GM18858 (cell line): ENCODE data around the gene ANGPTL2.

ENCODE experiments used
- ATAC-seq: cut with Tn5 transposase; IDR thresholded peaks from one replicate; pipeline ENCODE4 v1.9.1; 2021; ENCODE audit not compliant: unreplicated experiment

ANGPTL2 gene

DNA sequence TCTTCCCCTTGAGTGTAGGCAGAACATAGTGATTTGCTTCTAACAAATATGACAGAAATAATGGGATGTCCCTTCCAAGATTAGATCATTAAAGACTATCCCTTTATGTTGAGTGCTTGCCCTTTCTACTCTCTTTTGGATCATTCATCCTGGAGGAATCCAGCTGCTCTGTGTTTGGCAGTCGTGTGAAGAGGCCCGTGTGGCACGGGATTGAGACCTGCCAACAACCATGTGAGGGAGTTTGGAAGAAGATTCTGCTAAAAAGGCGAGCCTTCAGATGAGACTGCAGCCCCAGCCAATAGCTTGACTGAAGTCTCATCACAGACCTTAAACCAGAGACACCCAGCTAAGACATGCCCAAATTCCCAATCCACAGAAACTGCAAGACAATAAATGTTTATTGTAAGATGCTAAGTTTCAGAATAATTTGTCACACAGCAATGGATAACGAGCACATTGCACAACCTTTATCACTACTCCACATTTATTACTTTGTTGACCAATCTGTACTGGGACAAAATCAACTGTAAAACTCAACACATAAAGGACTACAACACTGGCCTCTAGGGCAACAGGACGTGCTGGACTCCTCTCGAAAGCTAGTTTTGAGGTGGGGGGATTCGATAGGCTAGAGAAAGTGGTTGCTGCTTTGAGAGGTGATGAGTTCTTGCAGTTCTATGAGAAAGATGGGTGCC is 42.8 kb downstream of the ANGPTL2 start:
- no peak for ATAC-seq

DNA sequence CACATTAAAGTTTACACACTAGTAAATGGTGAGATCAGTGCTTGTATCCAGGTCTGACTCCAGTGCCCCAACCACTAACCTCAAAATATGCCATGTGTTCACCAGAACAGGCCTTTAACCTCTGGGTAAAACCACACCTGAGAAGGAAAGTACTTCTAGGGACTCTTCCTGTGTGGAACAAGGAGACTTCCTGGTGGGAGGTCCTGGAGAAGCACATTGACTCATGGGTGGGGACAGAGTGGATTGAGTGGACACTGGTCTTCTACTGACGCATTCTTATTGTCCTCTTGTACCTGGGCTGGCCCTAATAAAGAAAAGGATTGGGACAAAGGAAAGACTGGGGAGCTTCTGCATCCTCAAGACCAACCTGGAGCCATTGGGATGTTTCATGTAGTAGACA is 43.4 kb downstream of the ANGPTL2 start:
- no peak for ATAC-seq

DNA sequence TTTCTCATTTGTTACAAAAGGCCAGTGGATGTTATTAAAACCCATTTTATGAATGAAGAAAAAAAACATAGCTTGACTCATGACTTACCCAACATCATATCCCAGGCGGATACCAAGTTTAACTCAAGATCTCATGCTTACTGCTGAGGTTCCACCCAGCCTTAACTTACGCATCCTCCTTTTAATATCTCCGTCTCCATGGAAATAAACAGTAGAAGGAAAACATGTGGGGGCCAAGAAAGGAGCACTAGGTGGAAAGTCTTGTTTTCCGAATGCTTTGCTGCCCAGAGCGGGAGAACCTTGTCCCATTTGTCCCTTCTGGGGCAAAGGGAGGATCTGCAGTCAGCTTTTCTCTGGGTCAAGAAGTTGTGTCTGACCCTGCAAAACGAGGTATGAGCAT is 44.1 kb downstream of the ANGPTL2 start:
- no peak for ATAC-seq

DNA sequence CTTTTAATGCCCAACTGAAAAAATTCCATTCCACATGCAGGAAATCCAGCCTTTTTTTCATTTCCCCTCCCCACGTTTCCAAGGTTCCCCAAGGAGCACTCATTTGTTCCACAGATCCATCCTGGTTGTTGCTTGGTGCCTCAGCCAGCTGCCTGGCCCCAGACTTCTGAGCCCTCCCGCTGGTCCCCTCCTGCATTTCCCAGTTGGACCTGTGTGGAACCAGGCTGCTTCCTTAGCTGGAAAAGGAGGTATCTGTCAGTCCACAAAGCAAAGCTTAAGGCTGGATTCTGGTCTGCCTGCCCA is 44.8 kb downstream of the ANGPTL2 start:
- ATAC-seq = no peak

DNA sequence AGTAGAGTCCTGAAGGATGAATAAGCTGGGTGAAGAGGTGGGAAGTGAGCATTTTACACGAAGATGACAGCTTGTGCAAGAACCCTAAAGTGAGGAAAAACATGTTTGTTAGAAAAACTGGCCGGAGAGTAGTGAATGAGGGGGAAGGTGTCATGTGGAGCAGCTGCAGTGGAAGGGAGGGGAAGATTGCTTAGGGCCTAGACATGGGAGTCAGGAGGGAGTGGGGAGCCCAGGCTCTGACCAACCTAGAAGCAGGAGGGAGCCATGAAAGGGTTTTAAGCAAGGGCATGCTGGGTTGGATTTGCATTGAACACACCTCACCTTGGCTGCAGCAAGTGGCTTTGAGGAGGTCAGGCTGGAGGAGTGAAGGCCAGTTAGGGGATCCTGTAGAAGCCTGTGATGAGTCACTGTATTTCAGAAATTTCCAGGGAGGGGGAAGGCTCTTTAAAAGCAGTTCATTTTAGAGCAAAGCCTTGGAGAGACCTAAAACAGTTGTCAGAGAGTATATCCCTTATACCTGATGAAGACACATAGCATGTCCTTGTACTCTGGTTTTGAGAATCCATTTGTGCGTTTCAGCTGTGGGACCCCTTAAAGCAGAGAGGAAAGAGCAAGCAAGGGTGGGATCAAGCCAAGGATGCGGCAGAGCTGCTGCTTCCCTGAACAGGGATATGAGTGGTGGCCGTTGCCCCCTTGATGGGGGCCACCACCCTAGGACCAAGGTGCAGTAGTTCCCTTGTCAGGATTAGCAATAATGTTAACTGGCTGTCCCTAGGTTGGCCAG is 45.4 kb downstream of the ANGPTL2 start:
- ATAC-seq = no peak

DNA sequence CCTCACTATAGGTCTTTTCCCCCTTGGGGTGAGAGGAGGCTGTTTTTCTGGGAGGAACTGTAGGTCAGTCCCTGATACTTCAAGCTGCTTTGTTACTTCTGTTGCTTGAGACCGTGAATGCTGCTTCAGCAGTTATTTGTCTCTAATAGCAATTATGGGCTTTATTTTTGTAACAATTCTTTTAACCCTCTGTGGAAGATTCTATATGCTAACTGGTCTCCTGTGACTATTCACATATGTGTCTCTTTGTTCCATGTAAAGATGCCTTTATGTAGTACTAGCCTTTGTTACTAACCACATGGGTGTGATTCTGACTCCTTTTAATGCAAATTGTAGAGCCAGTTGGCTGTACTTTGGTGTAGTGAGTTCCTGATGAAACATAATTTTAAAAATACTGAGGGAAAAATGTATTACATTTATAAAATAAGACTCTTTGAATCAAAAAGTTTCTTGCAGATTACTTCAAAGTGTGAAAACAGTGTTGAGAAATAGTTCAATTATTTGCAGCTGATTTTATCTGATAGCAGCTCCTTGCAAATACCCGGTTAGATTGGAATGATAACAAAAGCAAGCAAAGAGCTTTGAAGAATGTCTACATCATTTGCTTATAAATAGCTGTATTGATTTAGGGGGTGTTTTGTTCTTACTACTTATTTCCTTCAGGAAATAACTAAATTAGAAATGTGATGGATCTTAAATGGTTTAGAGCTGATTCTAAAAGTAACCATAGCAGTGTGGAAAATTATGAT is 46.6 kb downstream of the ANGPTL2 start:
- ATAC-seq = no peak

DNA sequence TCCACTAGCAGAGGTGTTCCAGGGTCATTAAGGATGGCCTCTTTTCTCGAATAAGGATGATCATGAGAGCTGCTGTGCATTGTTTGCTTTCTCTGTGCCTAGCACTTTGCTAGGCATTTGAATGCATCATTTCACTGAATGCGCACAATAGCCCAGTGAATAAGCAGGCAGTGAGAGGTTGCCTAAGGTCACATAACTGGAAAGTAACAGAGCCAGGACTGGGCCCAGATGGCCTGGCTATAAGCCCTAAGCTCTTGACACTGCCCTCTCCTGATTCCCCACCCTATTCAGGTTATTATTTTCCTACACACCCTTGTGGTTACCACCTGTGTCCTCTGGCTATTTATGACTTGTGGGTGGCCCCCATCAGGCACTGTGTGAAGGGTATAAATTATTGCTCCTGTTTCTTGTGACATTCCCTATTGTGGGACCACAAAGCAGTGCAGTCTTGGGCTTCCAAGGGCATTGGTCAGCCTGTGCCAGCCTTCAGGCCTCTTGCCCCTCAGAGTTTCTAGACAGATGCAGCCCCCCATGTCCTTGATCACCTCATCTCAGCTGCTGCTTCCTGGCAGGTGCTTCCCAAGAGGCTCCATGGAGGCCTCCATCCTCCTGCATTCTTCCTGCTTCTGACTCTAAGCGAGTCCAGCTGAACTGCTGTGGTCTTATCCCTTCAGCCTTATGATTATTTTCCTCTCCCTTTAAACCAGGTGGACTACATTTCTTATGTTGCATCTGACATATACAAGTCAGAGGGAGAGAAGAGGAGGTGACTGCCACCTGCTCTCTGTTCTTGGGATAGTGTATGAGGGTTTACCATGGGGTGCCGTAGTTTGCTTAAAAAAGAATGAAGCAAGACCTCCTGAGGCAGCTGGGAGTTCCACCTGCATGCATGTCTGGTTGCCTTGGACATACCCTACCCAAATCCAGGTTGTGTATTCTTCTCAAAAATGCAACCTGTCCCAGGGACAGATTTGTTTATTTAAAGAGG is 47.6 kb downstream of the ANGPTL2 start:
- ATAC-seq = no peak

DNA sequence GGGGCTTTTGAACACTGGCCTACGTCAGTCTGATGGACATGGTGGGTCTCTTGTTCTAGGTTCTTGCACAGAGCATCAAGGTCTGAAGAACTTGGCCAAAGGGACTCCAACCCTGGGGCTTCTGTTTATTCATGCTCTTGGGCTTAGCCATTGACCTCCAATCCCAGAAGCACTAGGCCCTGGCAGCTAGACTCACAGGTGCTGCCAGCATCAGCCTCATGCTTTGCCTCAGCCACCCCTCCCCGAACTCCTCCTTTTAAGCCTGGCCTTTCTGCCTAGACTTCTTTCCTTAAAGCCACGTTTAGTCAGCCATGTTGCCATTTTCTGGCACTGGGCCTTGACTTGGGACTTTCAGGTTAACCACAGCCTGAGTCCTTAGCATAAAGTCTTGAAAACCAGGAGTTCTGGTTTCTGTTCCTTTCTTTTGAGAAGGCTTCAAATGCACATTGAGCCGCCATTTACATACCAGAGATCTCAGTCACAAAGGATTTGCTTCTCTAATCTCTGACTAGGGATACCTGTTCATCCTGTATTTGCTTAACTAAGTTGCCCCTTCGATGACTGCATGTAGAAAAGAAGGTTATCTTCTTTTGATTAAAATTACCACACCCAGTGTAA is 54.7 kb downstream of the ANGPTL2 start:
- no peak for ATAC-seq

DNA sequence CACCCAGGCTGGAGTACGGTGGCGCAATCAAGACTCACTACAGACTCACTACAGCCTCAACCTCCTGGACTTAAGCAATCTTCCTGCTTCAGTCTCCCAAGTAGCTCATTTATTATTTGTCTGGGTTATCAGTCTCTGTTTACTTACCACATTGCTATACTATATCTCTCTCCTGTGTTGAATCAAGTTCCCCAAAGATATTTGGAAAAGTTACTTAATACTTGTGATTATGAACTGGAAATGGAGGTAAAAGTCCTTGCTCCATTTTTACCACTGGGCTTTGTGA is 55.6 kb downstream of the ANGPTL2 start:
- ATAC-seq = no peak

DNA sequence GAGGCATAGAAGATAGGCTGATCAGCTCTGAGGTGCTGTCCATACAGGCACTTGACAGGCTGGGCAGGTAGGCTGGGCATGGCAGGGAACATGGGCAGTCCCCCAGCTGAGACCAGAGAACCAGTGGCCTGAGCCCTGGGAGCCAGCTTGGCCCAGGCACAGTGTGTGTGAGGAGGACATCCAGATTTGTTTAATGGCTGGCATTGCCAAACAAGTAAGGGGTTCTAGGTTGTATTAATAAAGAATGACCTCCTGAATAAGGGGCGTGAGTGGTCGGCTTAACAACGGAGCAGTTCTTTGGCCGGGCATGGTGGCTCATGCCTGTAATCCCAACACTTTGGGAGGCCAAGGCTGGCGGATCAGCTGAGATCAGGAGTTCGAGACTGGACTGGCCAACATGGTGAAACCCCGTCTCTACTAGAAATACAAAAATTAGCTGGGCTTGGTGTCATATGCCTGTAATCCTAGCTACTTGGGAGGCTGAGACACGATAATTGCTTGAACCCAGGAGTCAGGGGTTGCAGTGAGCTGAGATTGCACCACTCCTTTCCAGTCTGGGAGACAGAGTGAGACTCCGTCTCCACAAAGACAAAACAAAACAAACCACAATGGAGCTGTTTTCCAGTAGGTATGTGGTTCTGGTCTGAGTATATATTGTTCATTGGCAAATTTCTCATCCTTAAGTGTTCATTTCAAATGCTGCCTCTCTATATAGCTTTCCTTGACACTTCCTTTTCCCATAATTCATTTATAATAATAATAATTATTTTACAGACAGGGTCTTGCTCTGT is 56.2 kb downstream of the ANGPTL2 start:
- no peak for ATAC-seq

DNA sequence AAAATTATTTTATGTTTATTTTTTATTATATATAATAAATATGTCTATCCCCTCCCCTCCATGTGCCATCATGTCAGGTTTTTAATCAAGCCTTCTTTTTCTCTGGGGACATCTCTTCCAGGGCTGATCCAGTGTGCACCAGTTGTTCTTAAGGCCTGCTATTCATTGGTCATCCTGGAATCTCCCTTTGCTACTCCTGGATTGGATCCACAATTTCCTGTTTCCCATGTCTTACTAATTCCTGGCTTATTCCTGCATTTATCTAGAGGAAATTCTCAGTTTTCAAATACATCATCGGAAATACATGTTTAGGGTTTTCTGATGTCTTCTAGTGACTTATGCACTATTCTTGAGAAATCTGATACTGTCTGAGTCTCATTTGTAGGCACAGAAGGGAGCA is 56.8 kb downstream of the ANGPTL2 start:
- ATAC-seq = no peak

DNA sequence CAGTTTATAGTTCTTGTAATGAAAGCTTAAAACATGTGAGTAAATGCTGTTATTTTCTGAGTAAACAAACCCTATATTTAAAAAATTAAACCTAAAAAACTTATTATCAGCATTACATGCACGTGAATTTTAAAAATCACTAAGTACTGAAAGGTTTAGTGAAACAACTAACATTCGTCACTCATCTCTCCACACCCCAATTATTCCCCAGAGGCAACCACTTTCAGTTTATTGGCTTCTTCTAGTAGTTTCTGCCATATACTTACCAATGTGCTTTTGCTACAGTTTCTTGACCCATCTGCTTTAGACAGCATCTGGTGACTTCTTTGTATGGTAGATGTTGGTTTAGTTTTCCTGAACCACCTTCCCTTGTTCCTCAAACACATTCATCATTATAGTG is 58.1 kb downstream of the ANGPTL2 start:
- no peak for ATAC-seq

DNA sequence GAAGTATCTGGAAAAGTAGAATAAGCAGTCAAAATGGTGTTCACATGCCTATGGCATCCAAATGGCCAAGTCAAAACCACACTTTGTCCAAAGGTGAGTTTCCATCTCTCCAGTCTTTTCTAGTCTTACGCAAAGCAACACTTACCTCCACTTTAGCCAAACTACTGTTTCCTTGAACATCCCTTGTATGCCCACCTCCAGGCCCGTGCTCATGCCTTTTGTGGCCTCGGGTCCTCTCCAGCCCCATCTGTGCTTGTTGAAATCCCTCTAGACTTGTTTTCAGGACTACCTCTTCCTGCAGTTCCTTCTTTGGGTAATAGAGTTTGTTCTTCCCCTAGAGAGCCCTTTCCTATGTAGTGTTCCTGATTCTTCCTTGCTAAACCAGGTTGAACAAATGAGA is 61.0 kb downstream of the ANGPTL2 start:
- no peak for ATAC-seq

DNA sequence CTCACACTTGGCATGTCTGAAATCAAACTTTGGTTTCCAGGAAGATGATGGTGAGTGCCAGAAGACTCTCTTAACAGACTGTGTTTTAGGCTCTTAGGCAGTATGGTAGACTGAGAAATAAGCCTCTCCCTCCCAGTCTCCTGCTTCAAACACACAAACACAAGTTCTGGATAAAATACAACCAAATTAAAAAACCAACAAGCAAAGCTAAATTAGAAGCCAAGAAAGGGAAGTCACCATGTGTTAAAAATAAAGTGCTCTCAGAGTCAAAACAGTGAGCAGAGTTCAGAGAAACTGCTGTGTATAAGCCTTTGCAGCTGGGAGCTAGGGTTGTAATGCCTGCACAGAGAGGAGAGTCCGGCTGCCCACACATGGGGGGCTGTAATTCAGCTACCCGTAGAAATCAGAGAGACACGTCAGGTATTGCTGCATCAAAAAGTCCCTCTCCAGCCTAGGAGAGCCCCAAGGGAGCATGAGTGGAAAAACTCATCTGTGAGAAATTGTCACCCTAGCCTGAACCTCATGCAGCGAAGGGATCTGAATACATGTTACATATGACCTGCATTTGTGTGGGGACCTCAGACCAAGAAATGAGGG is 62.6 kb downstream of the ANGPTL2 start:
- ATAC-seq = no peak

DNA sequence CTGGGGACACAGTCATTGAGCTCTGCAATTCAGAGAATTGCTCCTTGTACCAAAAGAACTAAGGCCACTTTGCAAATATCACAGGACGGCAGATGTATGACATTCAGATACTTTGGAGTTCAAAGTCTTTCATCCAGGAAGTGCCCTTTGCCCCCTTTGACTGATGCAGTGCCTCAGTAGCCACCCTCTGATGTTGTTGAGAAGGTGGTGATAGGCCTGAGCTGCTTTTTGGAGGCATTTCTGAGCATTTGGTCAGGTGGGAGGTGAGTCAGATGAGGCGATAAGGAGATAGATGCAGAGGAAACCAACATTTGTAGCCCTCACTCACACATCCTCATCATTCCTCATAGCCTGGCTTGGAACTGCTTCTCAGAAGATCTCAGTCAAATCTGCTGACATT is 63.4 kb downstream of the ANGPTL2 start:
- no peak for ATAC-seq

DNA sequence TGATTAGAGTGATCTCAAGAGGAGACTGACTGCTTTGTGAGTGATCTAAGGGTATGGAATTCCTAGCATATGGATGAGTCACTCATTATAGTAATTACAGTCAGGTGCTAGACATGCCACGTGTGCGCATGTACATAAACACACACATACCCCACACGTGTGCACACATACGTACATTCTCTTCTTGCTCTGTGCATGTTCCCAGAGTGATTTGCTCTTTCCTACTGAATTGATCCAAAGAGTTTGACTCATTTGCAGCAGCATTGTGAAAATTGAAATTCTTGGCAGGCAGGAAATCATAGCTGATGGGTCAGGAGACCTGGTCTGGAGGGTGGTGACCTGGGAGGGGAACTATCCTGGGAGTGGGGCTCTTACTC is 63.8 kb downstream of the ANGPTL2 start:
- no peak for ATAC-seq

DNA sequence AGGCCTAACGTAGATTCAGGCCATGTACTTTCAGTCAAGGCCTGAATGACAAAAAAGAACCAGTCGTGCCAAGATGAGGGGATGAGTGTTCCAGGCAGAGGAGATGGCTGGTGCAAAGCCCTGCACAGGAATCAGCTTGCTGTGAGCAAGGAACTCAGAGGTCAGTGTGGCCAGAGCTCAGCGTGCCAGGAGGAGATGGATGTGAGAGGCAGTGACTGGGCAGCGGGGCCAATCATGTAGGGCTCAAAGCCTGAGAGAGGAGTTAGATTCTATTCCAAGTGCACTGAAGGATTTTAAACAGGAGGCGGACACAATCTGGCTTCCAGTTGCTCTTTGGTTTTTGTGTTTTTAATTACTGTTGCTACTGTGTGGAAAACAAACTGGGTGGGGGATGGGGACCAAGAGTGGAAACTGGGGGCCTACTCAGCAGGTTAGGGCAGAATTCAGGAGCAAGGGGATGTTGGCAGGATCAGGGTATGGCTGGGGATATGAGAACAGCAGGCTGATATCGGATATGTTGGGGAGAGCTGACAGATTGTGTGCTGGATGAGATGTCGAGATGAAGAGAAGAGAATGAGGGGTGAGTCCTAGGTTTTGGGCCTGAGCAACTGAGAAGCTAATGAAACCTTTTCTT is 64.3 kb downstream of the ANGPTL2 start:
- no peak for ATAC-seq

DNA sequence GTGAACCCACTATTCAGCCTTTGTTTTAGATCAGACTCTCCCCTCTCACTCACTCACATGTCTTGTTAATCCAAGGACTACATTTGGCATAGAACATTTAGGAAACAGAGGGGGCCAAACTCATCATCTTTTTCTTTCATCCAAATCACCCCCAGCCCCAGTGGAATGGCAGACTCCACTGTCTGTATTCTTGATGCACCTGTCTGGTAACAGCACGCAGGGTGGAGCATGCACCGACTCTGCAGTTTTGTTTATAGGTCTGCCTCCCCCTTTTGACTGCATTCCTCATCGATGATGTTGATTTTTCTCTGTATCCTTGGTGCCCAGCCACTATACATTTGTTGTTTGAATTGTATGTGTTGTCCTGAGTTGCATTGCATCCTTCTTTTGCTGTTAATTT is 66.0 kb downstream of the ANGPTL2 start:
- no peak for ATAC-seq

DNA sequence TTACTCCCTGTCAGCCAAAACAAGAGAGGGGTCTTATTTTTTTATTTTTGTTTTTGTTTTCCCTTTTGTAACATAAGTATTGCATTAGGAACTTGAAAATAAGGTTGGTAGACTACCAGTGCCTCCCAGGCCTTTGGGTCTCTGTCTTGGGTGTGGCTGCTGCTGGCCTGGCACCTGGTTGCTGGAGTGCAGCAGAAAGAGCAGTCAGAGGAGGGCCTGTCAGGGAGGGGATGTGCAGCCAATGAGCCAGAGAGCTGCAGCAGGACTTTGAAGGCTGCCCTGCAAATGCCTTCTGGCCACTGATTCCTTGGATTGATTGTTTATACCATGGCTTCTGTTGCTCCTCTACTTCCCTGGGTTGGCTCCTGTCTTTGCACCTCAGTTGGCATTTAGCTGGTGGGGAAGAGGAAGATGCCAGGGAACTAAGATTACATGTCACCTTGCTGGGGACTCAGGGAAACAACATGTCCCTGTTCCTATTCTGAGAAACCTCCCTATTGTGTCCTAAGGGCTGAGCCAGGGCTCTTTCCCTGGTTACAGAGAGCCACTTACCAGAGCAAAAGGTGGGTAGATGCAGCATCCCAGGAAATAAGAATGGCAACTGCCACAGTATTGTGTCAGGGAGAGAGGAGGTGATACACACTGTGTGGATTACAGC is 66.6 kb downstream of the ANGPTL2 start:
- no peak for ATAC-seq
